GM19438 (cell line): ENCODE results near the gene DENND2C.

Experiments
- ATAC-seq: cut with Tn5 transposase; IDR thresholded peaks from one replicate; pipeline ENCODE4 v1.9.1; 2021; ENCODE audit warnings: low read depth; ENCODE audit not compliant: unreplicated experiment

DENND2C gene

DNA sequence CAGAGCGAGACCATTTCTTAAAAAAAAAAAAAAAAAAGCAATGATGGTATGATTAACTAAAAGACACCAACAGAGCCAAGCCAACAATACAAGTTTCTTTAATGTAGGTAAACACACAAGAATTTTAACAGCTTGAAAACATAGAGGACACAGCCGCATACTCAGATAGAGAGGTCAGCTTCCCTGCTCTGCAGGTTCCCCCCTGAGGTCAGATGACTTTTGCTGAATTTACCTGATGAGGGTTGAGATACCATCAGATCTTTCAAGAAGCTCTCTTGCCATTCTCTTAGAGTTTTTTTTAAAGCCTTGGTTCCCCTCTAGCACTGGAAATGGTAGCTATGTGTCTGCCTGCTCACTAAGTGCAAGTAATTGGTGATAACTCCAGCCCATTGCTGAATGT lies 119.5 kb downstream of the DENND2C start:
- ATAC-seq, result no peak

- ATAC-seq, result no peak
These were observed 120.7 kb downstream of the DENND2C start for GRCh38 chr1:114549137-114549536.

GRCh38 chr1:114547076-114547475 lies 122.8 kb downstream of the DENND2C start:
- no peak for ATAC-seq

GRCh38 chr1:114545796-114546195 lies 124.1 kb downstream of the DENND2C start:
- ATAC-seq, result no peak

GRCh38 chr1:114545315-114545714 lies 124.5 kb downstream of the DENND2C start:
- ATAC-seq, result no peak

- ATAC-seq, result no peak
These were observed 129.0 kb downstream of the DENND2C start for GRCh38 chr1:114540821-114541220.

GRCh38 chr1:114540272-114540671 lies 129.6 kb downstream of the DENND2C start:
- no peak for ATAC-seq

GRCh38 chr1:114536043-114536442 lies 133.8 kb downstream of the DENND2C start:
- ATAC-seq, result no peak

DNA sequence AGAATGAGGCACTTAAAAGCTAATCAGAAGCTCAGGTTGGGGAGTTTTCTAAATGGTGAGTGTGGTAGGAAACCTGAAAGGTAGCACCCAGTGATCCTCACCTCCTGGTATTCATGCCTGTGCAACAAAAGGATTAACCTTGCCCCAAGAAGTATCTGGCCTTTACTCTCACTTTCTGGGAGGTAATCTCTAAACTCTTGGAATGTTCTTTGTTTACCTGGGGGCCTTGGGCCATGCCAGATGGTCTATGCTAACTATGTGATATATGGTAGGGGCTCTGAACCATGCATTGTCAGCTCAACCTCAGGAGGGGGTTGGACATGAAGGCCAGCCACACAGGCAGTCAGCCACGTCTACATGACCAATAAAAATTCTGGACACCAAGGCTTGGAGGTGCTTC lies 134.4 kb downstream of the DENND2C start:
- ATAC-seq, result no peak
